HG02678 (cell line): ENCODE measurements around the gene PRKX.
"Not testable (repeated sequence)": the region's sequence is repeated elsewhere in the genome, so short reads cannot be mapped to it uniquely, and the experiment has no call there.

ENCODE experiments used
- ATAC-seq: cut with Tn5 transposase; IDR thresholded peaks from one replicate; pipeline ENCODE4 v1.9.1; 2021; ENCODE audit warnings: mild to moderate bottlenecking, moderate library complexity; ENCODE audit not compliant: unreplicated experiment

The PRKX gene

DNA sequence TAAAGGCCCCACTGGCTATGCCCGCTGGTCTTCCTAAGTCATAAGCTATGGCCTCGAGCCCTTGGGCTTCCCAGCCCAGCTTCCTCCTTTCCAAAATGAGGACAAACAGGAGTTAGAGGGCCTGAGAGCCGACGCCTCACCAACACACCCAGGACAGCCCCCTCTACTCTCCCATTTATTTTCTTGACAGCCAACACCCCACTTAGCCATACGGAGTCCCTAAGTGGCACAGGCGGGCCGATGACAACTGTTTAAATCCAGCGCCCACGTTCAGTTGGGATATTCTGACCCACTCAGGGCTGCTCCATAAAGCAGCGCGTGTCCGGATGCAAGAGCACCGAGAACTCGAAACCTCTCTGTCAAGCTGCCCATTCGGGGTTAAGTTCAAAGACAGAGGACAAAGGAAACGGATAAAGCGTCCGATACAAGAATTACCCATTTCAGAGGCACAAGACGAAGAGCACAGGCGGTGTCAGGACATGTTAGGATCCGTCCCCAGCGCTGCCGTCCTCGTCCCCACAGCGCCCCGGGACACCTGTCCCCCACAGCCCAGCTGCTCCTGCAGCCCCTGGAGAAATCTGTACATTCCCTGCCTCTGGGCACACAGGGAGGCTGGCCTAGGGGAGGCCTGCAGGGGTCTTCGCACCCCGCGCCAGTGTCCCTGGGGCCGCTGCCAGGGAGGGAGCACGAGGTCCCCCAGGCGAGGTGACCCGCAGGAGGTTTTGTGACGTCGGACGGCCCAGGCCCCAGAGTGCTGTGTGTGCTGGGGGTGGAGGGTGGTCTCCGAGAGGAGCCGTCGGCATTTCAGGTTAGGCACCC lies 1.2 kb downstream of the PRKX start:
- peak; percentile 3 for ATAC-seq

GRCh38 chrX:3711331-3711917 lies 2.0 kb downstream of the PRKX start:
- ATAC-seq = no peak

DNA sequence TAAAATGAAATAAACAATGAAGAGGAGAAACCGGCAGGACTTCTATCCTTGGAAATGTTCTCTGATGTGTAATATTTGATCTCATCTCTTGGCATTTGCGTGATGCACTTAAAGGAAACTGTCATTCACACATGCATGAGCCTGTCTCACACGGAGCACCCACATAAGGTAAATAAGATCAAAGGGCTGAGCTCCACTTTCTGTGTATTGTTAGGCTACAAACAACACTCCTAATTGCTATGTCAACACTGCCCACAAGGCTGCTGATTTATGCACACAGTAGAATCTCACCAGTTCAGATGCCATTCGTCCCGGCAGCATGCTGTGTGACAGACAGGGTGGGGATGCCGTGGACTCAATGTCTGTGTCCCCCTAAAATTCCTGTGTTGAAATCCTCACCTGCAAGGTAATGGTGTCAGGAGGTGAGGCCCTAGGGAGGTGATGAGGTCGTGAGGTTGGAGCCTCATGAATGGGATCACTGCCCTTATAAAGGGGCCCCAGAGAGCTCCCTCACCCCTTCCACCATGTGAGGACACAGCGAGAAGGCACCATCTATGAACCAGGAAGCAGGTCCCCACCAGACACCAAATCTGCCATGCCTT lies 5.7 kb downstream of the PRKX start:
- ATAC-seq = not testable (repeated sequence)

GRCh38 chrX:3706481-3706880 lies 7.0 kb downstream of the PRKX start:
- no peak for ATAC-seq

DNA sequence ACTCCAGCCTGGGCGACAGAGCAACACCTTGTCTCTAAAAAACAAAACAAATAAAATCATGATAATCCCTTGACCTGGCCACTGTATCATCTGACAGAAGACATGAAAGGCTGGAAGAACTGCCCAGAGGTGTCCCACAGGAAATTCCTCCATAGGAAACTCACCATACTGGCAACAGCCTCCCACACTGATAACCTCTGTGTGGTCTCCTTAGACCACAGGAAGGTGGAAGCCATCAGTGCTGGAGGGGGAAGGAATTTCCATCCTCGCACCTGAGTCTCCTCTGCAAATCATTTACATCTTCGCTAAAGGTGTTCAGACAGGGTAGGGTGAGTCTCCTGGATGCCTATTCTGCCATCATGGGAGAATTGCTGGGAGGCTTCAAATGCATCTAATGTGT lies 10.2 kb downstream of the PRKX start:
- ATAC-seq = not testable (repeated sequence)

DNA sequence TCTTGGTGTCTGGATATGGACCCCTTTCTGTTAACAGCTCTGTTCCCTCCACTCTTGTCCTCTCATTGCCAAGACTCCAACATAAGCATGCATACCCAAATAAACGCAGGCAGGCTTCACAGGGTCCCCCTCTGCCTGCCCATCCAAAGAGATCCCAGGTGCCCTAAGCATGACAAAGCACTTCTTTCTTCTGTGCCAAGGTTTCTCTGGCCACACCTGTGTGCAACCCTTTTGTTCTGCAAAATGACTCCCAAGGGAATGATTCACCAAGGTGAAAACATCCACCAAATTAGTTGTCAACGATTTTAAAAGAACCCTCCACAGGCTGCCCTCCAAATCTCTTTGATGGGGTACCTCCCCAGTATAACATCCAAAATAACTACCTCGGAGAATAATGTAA lies 11.4 kb downstream of the PRKX start:
- ATAC-seq = not testable (repeated sequence)

DNA sequence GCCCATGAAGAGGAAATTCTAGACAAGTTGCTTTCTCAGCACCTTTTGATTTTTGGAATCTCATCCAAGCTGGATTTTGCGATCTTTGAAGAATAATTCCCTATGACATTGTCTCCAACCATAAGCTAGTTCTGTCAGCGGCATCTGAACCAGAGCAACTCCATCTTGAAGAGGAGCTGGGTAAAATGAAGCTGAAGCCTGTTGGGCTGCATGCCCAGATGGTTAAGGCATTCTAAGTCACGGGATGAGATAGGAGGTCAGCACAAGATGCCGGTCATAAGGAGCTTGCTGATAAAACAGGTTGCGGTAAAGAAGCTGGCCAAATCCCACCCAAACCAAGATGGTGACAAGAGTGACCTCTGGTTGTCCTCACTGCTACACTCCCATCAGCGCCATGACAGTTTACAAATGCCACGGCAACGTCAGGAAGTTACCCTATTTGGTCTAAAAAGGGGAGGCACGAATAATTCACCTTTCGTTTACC lies 12.0 kb downstream of the PRKX start:
- not testable (repeated sequence) for ATAC-seq

GRCh38 chrX:3699821-3700381 lies 13.5 kb downstream of the PRKX start:
- ATAC-seq = peak; percentile 47

DNA sequence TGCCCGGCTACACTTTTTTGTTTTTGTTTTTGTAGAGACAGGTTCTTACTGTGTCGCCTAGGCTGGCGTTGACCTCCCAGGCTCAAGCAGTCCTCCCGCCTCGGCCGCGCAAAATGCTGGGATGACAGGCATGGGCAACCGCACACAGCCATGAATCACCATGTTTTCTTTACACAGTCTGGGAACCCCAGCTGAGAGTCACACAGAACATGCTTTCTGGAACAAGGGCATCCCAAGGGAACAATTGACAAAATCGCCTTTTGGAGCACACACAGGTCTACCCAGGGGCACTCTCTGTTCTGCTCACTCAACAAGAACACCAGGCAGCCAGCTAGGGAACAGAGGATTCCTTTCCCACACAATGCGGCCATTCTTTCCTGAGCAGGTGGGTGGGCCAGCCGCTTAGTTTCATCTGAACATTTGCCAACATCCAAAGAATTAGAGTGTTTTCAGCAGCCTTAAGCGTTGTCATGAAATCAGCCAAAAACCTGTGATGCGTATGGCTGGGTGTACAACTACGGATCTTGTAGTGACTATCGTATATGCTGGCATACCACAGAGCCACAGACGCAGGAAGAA lies 15.7 kb downstream of the PRKX start:
- ATAC-seq = no peak

GRCh38 chrX:3697220-3697684 lies 16.2 kb downstream of the PRKX start:
- no peak for ATAC-seq

DNA sequence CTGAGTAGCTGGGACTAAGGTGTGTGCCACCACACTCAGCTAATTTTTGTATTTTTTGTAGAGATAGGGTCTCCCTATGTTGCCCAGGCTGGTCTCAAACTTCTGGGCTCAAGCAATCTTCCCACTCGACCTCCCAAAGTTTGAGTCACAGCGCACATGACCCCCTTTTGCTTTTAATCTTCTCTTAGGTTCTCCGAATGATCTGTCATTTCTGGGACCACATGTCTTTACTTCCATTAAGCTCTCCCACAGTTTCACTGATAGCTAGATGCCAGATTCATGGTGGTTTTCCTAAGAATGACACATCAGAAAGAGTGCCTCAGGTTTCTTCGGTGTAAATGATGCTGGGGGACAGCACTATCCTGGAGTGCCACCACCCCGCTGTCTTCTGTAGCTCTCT lies 17.9 kb downstream of the PRKX start:
- no peak for ATAC-seq

GRCh38 chrX:3690140-3690539 lies 23.3 kb downstream of the PRKX start:
- ATAC-seq = no peak

- not testable (repeated sequence) for ATAC-seq
Observed at GRCh38 chrX:3683236-3683635, 30.2 kb downstream of the PRKX start.

DNA sequence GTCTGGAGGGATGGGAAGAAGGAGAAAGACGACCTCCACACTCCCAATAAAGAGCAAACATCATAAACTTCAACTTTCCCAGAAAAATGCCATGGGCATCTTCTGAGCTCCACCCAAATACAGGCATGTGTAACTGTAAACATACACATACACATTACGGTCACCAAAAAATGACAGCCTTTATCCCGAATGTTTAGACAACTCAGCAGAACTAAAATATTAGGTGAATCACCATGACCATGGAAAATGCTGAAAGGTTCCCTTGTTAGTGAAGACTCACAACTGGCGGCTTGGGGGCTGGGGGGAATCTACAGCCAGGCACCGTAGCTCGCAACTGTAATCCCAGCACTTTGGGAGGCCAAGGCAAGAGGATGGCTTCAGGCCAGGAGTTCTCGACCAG lies 33.0 kb downstream of the PRKX start:
- no peak for ATAC-seq

DNA sequence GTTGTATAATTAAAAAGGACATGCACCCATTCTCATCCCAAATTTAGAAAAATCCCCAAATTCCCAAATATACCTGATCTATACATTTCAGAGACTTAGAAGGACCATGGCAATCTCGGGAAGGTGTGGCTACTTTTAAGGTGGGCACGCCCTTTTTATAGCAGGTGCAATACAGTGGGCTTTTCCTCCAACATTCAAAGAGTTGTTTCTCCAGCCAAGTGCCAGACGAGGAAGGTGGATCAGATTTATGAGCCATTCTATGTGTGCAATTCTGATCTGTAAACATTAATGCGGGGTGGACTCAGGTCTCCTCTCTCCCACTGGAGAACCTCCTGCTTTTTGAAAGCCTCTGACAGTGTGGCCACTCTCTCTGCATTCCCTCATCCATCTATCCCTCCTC lies 33.8 kb downstream of the PRKX start:
- ATAC-seq = no peak

DNA sequence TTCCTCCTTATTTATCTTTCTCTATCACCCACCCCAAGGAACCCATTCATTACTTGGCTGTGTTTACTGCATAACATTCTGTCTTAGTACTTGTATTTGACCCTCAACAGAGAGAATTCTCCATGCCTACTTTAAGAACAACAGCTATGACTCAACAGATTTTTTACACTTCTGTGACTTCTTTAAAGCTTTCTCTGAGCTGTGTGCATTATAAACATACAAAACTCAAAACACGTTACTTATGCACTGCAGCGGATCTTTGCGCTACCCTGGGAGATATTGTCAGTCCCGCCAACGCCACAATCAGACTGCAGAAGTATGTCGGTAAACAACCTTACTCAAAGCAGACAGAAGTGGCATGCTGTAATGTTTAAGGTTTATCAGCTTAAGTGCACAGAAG lies 35.1 kb downstream of the PRKX start:
- ATAC-seq = no peak

- no peak for ATAC-seq
Observed at GRCh38 chrX:3674881-3675280, 38.6 kb downstream of the PRKX start.

GRCh38 chrX:3669841-3670475 lies 43.5 kb downstream of the PRKX start:
- ATAC-seq = no peak

DNA sequence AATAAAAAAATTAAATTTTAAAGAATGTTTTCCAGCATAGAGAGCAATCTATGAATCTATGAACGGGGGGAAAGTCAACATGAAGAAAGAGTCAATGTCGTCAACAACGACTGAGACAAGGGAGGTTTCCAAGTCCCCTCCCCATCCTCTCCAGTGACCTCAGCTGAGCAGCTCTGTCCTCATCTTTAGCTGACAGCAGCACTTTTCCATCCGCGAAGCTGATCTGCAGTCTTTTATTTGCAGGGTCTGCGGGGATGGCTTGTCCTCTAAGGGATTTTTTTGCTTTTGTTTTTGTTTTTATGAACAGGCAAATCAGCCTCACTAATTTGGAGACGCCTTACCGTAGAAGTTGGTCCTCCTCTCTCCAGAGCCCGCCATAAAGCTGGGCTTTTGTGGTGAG lies 46.5 kb downstream of the PRKX start:
- no peak for ATAC-seq

GRCh38 chrX:3664921-3665320 lies 48.5 kb downstream of the PRKX start:
- ATAC-seq = no peak
